Right lobe of liver (tissue), 6 donors: ENCODE measurements around the gene ATP6V1G1. TPM values are rescaled to one million over a fixed set of nuclear protein-coding genes. Genes with fewer than 3 reads are reported as not detected.

ENCODE experiments used
- ATAC-seq, 4 donors: fragments of 200-7000 bp; cut with Tn5 transposase; one replicate each; pipeline ENCODE4 v1.9.1; 2020; ENCODE audit warnings: mild to moderate bottlenecking in 4 of 4, moderate library complexity in 4 of 4
- DNase-seq, 3 donors: peaks; one replicate each; pipeline ENCODE4 v3.0.0-alpha.2; 2020
- H3K27ac ChIP-seq, 3 donors: fragments of 200-600 bp; one replicate each; pipeline ENCODE4 v1.8.0; 2022
- H3K27me3 ChIP-seq, 2 donors: fragments of 200-600 bp; one replicate each; pipeline ENCODE4 v1.8.0; 2022
- H3K36me3 ChIP-seq, 4 donors: fragments of 200-600 bp; sonication (generic) in 1 of 4; one replicate each; pipeline versions ENCODE4 v1.5.1 to v1.8.0; 2017 to 2022; ENCODE audit warnings: control low read depth in 1 of 4
- H3K4me1 ChIP-seq, 4 donors: fragments of 200-600 bp; sonication (generic) in 1 of 4; one replicate each; pipeline versions ENCODE4 v1.5.1 to v1.8.0; 2017 to 2022; ENCODE audit warnings: control low read depth in 1 of 4
- H3K4me3 ChIP-seq, 3 donors: fragments of 200-600 bp; one replicate each; pipeline ENCODE4 v1.8.0; 2022
- H3K9me3 ChIP-seq, 4 donors: fragments of 200-600 bp; sonication (generic) in 1 of 4; one replicate each; pipeline versions ENCODE4 v1.5.1 to v1.8.0; 2017 to 2022; ENCODE audit warnings: control low read depth in 1 of 4
- POLR2A ChIP-seq: fragments of 450-650 bp; IDR thresholded peaks from one replicate; pipeline ENCODE4 v1.6.1; 2017; ENCODE audit warnings: antibody characterized with exemption, mild to moderate bottlenecking
- WGBS: methylation state at CpG from one replicate; pipeline ENCODE4 v1.1.6; 2018; ENCODE audit warnings: low coverage, low lambda C conversion rate; ENCODE audit not compliant: insufficient coverage; ENCODE audit errors: missing lambda C conversion rate; 5-methylcytosine and 5-hydroxymethylcytosine counted together
- intact Hi-C, 2 donors: fragments of 100-400 bp; cut with DNase I; formaldehyde crosslinking; loops; one replicate each; pipeline versions ENCODE4 v1.11.2 to v1.14.1; 2022
- small RNA-seq, 2 experiments: library from RNA; depleted of rRNA; stranded (forward); fragments of <200 nt; gene quantifications; one replicate each; pipeline ENCODE3, GENCODE V24; 2016
- total RNA-seq, 6 experiments: library from RNA; depleted of rRNA in 2 of 6; stranded (reverse); fragments of >200 nt in 2 of 6; fragmentation: NEBNext Ultra II Directional in 3 of 6; extraction: Animal tissue kit (Norgen Biotek cat#: 25700) in 3 of 6; gene quantifications; one replicate each; pipeline versions ENCODE4 v1.1.0 to v1.2.4, GENCODE V29; 2016 to 2023
- TF ChIP-seq, protein P1 (sequence below), 4 donors: fragments of 200-600 bp in 3 of 4; fragments of 450-650 bp in 1 of 4; IDR thresholded peaks; one replicate each; pipeline versions ENCODE4 v1.5.1 to v1.8.0; 2016 to 2022; ENCODE audit warnings: antibody characterized with exemption in 4 of 4, mild to moderate bottlenecking in 2 of 4
- donor health status: DM: no; HTN: yes; CAD: no.
- donor health status: DM: no; HTN: no; CAD: no.
- donor health status: DM: no; HTN: no; CAD: no.
- donor health status: DM: no; HTN: yes; CAD: no.
- donor health status: DM: no; HTN: yes; CAD: no.

Gene ATP6V1G1
- total RNA-seq, 6 experiments from 2014 or later, result 31.0 to 155 (median 49.1) TPM

DNA sequence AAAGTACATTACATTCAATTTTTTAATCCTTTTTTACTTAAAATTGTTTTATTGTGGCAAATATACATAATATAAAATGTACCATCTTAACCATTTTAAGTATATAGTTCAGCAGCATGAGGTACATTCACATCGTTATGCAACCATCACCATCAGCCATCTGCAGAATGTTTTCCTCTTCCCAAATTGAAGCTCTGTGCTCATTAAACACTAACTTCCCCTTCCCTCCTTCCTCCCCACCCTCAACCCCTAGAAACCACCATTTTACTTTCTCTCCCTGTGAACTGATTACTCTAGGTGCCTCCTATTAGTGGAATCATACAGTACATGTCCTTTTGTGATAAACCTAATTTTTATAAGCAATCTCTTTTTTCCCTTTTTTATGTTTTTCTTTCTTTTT, 54.4 kb downstream of the ATP6V1G1 start:
- intact Hi-C loops, result no loop called here
- Histone ChIP-seq H3K9me3 (no peaks in the 10 kb centered on the region), H3K27ac (no peak overlapping the region), H3K4me3 (no peak overlapping the region), H3K36me3 (peaks cover 0 to 7% (median 0%) of the 10 kb centered on the region in 4 donors), H3K27me3 (no peaks in the 10 kb centered on the region), H3K4me1 (no peaks in the 10 kb centered on the region)
- WGBS, result 72% methylated on average over 1 of the region's 1 CpG
- no peak for TF ChIP-seq POLR2A
- TF ChIP-seq, protein P1, sequence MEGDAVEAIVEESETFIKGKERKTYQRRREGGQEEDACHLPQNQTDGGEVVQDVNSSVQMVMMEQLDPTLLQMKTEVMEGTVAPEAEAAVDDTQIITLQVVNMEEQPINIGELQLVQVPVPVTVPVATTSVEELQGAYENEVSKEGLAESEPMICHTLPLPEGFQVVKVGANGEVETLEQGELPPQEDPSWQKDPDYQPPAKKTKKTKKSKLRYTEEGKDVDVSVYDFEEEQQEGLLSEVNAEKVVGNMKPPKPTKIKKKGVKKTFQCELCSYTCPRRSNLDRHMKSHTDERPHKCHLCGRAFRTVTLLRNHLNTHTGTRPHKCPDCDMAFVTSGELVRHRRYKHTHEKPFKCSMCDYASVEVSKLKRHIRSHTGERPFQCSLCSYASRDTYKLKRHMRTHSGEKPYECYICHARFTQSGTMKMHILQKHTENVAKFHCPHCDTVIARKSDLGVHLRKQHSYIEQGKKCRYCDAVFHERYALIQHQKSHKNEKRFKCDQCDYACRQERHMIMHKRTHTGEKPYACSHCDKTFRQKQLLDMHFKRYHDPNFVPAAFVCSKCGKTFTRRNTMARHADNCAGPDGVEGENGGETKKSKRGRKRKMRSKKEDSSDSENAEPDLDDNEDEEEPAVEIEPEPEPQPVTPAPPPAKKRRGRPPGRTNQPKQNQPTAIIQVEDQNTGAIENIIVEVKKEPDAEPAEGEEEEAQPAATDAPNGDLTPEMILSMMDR (IDR thresholded peaks at IDR 0.05), result no peak
- peak in 2 of 4 donors; percentile 22 to 49 for ATAC-seq
- peak in 1 of 3 donors; percentile 3 for DNase-seq

DNA sequence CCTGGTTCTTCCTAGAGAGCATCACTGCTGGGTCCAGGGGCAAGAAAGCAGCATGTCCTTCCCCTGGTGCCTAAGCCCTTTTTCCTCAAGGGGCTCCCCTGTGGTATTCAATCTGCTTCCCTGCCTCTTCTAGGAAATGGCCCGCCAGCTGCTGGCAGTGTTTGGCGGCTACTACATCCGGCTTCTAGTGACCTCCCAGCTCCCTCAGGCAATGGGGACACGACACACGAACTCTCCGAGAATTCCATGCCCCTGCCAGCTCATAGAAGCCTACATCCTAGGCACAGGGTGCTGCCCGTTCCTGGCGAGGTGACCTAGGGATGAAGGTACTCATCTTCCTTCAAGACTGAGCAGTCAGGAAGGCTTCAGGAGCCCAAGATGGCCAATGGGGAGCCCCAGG, 55.4 kb downstream of the ATP6V1G1 start:
- WGBS, result 75% methylated on average over 4 of the region's 8 CpGs
- H3K4me3 ChIP-seq, result no peak overlapping the region
- H3K9me3 ChIP-seq, result no peaks in the 10 kb centered on the region
- DNase-seq, result no peak
- no peak overlapping the region for H3K27ac ChIP-seq
- ATAC-seq, result no peak
- TF ChIP-seq, protein P1 (IDR thresholded peaks at IDR 0.05), result no peak
- TF ChIP-seq POLR2A, result no peak
- peaks cover 0 to 7% (median 0%) of the 10 kb centered on the region in 4 donors for H3K36me3 ChIP-seq
- intact Hi-C loops, result no loop called here
- no peaks in the 10 kb centered on the region for H3K4me1 ChIP-seq
- H3K27me3 ChIP-seq, result no peaks in the 10 kb centered on the region

DNA sequence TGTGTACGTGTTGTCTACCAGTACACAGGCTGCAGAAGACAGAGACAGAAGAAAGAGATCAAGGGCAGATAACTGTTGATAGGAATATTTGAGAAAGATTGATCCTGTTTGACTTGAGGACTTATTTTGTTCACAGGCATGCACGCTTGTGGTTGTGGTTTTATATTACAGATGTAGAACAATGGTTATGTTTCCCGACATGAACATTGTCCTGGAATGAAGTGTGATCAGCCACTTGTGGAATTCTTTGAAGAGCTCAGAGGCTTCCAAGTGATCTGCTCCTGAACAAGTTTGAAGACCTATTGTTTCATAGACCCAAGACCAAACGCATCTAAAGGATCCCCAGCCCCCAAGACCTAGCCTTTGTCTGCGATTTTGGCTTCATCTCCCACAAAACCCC, 56.3 kb downstream of the ATP6V1G1 start:
- Histone ChIP-seq H3K27ac (no peak overlapping the region), H3K4me1 (no peaks in the 10 kb centered on the region), H3K36me3 (peaks cover 0 to 7% (median 0%) of the 10 kb centered on the region in 4 donors), H3K4me3 (no peak overlapping the region), H3K9me3 (no peaks in the 10 kb centered on the region), H3K27me3 (no peaks in the 10 kb centered on the region)
- ATAC-seq (no peak), DNase-seq (peak in 1 of 3 donors; percentile 13)
- TF ChIP-seq, protein P1 (IDR thresholded peaks at IDR 0.05), result no peak
- TF ChIP-seq POLR2A, result no peak
- 98% methylated on average over 4 of the region's 5 CpGs for WGBS
- intact Hi-C loops, result no loop called here

Small RNA genes within 50 kb of the gene (small RNA-seq; reads per million reads assigned to genes)
- gene RF00019, result 0 reads per million in 2 experiments

Other genes starting within 250 kb of the ATP6V1G1 start
- 10 to 100 TPM in 3 of 6 experiments, 1 to 10 TPM in 3; 4.7 to 15.1 (median 9.8) TPM for gene AKNA, start 199.8 kb upstream of the ATP6V1G1 start, total RNA-seq
- gene WHRN, start 82.3 kb upstream of the ATP6V1G1 start, total RNA-seq, result 1 to 10 TPM; 2.1 to 3.7 (median 2.7) TPM
- gene TMEM268, start 23.5 kb downstream of the ATP6V1G1 start, total RNA-seq, result 1 to 10 TPM; 3.4 to 6.5 (median 5.2) TPM
- not detected for gene TEX53, start 70.0 kb downstream of the ATP6V1G1 start, total RNA-seq
- gene TEX48, start 94.4 kb downstream of the ATP6V1G1 start, total RNA-seq, result not detected
- under 1 TPM in 5 of 6 experiments, not detected in 1; 0.04 to 0.35 (median 0.06) TPM for gene TNFSF15, start 218.3 kb downstream of the ATP6V1G1 start, total RNA-seq